NCI-H1105 treated with DMSO at 0.1 percent for 48 hours (cell line): ENCODE measurements around the gene PRKG1.

Experiments
- DNase-seq: peaks from one replicate; lab custom pipeline; 2025; lab: John Stamatoyannopoulos, UW

PRKG1 gene

DNA sequence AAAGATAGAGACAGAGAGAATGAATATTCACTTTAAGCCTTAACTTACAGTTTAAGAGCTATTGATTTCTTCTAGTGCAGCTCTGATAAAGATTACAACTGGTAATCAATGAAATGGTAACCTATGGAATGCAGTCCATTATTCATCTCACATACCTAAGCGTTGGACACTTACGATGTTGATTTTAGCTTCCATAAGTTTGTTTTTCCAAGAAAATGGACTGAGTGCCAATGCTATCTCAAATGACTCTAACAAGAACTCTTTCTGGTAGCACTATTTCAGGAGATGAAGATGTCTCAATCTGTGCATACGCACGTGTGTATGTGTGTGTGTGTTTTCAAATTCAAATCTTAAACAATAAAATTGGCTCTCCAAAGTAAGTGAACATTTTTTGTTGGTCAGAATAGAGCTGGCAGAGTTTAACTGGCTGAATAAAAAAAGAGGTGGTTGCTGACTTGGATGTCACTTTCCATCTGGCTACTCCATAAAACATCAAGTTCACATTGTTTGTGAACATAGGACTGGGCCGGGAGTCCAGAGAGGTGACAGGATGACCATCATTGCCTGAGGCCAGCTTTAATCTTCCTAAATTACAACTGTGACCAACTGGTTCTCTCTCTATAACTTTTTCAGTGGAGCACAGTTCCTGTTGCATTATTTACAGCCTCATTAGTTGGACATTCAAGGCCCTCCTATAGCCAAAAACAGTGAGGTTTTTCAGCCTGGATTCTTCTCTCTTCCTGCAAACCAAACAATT is 732.0 kb downstream of the PRKG1 start:
- no peak for DNase-seq

DNA sequence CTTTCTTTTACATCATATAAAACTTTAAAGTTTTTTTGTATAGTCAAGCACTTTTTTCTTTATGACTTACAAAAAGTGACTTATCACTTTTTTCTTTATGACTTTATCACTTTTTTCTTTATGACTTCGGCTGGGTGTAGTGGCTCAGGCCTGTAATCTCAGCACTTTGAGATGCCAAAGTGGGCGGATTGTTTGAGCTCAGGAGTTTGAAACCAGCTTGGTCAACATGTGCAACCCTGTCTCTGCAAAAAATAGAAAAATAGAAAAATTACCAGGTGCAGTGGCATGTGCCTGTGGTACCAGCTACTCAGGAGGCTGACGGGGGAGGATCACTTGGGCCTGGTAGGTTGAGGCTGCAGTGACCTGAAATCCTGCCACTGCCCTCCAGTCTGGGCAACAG is 733.9 kb downstream of the PRKG1 start:
- DNase-seq, result no peak

DNA sequence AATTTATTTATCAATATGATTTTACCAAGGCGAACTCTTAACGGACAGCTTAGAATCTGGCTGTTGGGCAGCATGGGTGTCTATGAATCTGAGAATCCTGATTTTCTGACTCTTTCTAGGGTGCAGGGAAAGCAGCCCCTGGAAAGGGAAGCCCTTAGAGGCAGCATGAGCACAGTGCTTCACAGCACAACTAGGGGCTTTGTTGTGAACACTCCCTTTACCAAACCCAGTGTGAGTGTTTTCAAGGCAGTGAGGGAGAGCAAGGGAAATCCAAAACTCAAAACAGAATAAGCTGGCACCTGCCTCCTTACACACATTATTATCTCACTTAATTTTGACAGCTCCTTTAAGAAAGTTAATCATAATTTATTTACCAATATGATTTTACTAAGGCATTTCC is 741.4 kb downstream of the PRKG1 start:
- DNase-seq, result no peak

DNA sequence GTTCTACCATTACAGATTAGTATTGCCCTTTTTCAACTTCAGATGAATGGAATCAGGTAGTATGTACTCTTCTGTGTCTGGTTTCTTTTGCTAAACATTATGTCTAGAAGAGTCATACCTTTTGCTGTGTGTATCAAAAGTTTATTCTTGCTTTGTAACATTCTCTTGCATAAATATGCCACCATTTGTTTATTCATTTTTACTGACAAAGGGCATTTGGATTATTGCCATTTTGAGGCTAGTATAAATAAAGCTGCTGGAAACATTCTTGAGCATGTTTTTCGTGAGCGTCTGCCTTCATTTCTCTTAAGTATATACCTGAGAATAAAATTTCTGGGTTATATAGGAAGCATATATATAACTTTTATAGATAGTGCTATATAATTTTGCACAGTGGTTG is 746.8 kb downstream of the PRKG1 start:
- no peak for DNase-seq

DNA sequence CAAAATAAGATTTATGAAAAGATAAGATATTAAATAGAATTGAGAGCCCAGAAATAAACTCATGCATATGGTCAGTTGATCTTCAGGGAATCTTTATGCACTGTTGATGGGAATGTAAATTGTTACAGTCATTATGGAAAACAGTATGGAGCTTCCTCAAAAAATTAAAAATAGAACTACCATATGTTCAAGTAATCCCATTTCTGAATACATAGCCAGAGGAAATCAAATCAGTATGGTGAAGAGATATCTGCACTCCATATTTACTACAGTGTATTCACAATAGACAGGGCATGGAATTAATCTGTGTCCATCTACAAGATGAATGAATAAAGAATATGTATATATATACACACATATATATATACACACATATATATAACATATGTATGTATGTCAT is 747.5 kb downstream of the PRKG1 start:
- DNase-seq, result no peak

DNA sequence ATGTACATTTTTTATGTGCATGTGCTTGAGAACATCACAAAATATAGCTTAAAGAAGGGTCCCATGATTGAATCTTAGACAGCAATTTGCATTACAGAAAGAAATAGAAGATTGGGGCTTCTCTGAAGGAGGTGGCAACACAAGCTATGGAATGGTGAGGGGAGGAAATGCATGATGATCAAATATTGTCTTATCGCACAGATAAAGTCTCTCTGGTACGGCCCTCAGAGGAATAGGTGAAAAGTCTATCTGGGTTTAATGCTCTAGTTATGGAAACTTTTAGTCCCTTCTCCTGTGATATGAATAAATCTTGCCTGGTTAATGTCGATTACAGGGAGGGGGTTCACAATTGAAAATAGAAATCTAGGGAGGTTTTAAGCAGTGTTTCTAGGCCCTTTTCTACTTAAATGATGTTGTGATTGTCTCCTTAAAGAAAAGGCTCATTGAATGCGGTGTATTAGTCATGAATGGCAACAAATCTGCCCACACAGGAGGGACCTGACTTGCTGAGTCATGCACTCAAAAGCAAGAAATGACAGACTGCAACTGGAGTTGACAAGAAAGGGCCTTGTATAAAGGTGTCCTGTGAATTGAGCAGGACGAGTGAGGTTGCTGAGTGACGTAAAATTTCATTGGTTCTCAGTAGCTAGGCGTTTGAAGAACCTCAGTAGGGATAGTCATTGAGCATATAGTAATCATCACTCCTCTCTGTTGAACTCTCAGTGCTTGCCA is 758.5 kb downstream of the PRKG1 start:
- DNase-seq, result no peak

DNA sequence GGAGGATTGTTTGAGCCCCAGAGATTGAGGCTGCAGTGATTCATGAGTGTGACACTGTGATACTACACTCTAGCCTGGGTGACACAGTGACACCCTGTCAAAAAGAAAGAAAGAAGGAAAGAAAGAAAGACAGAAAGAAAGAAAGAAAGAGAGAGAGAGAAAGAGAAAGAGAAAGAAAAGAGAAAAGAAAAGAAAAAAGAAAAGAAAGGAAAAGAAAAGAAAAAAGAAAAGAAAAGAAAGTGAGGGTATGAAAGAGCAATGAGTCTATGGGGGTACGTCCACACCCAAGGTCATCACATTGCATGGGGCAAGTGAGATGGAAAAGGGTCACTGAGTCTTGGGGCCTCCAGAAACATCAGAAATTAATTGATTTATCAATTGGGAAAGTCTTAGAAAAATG is 760.3 kb downstream of the PRKG1 start:
- DNase-seq, result no peak

DNA sequence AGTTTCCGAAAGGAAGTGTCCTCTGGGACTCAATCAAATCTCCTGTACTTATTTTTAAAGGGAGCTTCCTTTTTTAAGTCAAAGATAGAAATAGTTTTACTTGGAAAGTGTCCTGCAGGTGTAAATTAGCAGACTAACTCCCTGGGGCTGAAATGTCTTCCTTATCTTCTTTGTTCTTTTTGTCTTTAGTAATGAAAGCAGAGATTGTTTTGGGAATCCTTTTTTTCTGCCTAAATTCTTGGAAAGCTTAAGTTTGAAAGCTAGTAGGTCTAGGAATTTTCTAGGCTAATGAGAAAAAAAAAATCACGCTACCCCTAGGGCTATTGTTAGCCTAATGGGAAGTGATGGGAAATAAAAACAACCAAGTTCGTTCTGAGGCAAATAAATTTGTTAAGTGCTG is 764.2 kb downstream of the PRKG1 start:
- no peak for DNase-seq

DNA sequence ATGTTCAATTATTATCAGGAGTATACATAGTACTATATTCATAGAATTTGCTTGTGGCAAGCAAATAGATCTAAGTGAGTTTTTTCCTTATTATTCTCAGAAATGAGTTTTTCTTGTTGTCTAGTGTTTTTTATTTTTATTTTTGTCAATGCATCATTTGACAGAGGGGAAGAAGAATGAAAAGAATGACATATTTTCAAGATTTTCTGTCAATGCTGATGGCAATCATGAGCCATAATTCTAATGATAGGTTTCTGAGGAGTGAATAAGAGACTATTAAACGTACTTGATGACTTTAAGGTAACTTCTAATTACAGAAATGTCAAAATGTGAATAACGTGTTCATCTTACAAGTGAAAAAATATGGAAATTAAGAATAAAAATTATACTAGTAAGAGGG is 769.7 kb downstream of the PRKG1 start:
- DNase-seq, result no peak

DNA sequence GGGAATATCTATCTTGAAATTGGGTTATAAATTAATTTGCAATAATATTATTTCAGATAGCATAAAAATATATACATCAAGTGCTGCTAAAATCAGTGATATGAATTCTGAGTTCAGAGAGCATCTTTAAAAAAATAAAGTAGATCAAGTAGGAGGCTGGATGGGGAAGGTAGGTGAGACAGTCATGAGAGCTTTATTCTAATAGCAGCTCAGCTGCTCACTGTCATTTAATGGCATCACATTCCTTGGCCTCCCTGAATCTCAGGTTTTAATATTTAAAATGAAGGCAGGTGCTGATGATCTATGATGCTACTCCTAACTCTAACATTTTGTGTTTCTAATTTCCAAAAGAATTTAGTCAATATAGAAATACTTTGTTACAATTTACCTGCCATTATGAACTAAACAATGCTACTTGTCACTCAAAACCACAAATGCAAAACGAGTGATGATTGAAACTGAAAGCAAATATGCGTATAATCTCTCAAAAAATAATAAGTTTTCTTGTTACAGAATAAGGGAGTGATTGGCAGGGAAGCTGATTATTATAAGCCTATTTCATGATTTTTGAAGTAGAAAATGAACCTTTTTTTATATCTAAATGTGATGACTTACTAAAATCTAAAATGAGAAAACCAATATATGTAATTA is 772.7 kb downstream of the PRKG1 start:
- no peak for DNase-seq

DNA sequence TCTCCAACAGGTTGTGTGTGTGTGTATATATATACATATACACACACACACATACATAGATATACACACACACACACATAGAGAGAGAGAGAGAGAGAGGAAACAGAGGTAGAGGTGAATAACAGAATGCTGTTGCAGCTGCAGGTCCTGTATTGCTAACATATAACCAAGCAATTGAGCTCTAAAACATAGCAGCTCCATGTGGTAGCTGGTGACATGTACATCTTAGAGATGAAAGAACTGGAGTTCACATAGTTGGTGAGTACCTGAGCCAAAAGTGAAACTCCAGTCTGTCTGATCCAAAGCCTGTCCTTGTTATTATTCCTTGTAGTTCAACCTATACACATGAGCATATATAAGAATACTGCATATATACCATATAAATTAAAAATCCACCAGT is 778.0 kb downstream of the PRKG1 start:
- DNase-seq, result no peak

DNA sequence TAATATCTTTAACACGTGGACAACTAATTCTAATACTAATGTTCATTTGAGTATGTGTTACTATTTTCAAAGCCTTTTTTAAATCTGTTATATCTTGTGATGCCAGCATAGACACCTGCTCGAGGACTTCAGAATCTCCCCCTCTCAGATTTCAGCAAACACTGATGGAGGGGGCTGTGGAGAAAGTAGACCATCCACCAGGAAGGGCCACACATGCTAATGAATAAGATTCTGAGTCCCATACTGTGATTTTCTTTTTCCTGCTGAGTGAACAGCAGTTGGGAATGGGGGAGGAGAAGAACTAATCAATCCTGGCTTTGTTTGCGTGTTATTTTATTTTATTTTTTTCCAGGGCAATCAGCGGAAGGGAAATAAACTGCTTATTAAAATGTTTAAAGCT is 783.0 kb downstream of the PRKG1 start:
- DNase-seq, result no peak

DNA sequence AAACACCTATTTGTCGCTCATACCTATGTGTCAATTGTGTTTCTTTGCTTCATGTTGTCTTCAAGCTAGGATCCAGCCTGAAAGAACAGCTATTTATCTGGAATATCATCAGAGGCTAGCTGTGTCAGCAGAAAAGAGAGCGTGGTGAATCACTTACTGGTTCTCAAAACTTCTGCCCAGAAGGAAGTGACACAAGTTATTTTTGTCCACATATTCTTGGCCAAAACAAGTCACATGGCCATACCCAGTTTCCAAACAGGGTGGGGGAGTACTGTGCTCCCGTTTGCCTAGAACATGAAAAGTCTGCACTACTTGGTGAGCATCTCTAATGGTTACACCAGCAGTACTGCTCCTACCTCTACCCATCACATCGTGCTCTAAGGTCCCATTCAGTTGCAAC is 786.0 kb downstream of the PRKG1 start:
- no peak for DNase-seq

DNA sequence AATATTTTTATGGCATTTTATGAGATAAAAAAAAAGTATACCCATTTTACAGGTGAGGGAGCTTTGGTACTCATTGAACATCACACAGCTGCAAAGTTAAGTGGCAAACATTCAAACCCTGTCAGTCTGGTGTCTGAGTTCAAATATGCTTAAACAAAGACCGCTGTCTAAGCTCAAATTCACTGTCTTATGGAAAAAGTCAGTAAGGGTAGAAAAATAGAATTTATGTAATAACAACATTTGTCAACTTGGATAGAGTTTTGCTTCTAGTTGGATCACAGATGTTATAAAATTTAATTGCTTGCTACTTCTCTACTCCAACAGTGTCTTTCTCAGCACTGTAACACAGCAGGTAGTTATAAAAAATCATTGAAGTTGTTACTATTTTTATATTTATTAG is 786.8 kb downstream of the PRKG1 start:
- no peak for DNase-seq

DNA sequence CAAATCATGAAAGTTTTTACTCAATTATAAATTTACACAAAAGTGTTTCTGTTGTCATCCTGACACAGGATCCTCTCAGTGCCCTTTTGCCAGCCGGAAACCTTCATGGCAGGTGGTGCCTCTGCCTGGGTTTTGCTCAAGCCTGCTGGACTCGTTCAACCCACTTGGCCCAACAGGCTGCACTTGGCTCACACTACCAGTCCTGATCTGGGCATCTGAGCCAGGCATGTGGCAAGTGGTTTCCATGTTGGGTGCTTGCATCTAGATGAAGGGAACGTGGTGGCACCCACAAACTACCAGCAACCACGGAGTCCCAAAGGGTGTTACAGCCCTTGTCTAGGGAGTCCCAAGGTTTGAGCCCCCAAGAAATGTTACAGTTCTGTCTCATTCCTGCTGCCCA is 787.4 kb downstream of the PRKG1 start:
- no peak for DNase-seq

DNA sequence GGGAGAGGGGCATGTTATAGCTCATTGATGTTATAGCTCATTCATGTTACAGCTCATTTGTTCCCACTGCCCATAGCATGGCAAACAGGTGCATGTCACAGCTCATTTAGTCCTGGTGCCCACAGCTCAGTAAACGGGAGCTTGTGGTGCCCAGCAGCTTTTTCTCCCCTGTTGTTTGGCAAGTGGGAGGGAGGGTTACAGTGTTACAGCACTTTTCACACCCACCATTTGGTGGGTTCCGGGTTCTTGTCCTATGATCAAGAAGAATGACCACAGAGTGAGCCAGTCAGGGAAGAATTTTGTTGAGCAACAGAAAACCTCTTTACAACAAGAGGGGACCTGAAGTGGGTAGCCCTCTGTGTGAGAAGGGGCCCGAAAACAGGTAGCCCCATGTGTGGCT is 787.9 kb downstream of the PRKG1 start:
- no peak for DNase-seq

DNA sequence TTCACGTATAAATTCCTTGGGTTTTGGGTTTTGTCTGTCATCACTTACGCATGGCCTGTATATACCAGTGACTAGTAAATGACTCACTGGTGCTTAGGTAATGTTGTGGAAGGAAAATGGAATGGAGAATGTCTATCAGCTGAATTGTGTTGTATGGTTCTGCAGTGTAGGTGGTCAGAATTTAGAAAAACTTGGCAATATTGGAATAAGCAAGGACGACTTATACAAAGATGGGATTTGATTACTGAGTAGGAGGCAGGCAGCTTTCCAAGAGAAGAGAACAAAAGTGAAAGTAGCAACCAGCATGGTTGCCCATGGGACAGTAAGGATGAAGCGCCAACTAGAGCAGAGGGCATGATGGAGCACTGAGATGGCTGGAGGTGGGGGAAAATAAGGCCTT is 793.7 kb downstream of the PRKG1 start:
- no peak for DNase-seq

DNA sequence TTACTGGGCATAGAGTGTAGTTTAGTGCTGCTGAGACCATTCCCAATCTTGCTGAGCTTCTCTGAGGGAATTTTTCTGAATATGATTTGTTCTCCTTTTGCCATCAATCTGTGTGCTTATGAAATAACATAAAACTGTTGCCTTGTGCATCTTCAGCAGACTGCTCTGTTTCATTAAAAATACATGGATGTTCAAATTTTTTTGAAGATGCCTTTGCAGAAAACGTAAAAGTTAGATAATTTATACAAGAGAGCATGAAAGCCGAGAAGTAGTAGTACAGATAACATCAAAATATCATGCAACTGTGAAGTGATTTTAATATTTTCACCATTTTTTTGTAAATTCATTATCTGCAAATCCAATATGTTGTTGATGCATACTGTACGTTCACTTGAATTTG is 799.8 kb downstream of the PRKG1 start:
- DNase-seq, result no peak

DNA sequence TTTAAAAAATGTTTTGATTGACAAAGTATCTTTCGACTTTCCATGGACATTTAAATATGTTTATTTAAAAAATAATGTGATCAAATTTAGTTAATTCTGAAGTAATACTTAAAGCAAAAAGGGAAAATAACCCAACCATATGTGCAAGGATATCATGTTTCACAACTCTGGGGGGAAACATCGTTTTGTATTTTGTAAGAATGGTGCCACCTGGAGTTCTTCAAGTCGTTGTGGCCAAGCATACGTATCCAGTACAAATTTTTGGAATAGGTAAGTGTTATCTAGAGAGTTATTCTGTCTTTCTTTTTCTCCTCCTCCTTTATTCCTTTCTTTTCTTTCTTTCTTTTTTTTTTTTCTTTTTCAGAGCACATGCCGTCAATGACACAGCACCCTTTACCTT is 801.3 kb downstream of the PRKG1 start:
- DNase-seq, result no peak

DNA sequence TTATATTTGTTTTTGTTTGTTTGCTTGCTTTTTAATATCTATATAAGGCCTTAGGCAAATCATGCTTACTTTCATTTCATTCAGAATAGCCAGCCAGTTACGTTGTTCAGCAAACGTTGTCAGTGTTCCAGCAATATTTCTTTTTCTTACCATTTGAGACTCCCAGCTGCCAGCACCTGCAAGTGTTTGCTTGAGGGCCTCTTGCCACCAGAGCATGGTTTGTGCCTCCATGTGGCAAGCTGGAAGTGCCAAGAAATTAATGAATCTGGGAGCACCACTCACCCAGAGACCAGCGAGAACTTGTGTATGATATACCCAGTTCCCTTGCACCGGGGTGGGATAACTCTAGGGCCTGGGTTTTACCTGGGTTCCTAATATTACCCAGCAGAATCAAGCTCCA is 802.2 kb downstream of the PRKG1 start:
- no peak for DNase-seq

DNA sequence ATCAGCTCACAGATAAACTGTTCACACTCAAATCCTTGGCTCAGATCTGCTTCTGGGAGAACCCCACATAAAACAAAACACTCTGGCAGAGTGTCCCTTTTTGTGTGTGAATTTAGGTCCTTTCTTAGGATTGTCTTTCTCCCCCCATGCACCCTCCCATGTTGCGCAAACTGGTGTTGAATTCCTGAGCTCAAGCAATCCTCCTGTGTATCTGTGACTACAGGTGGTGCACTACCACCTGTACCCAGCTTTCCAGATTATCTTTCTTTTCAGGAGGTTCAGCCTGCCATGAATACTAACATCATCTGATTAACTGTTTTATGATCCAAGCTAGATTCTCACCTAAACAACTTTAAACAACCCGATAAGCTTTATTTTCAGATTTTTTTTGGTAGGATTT is 802.7 kb downstream of the PRKG1 start:
- no peak for DNase-seq

DNA sequence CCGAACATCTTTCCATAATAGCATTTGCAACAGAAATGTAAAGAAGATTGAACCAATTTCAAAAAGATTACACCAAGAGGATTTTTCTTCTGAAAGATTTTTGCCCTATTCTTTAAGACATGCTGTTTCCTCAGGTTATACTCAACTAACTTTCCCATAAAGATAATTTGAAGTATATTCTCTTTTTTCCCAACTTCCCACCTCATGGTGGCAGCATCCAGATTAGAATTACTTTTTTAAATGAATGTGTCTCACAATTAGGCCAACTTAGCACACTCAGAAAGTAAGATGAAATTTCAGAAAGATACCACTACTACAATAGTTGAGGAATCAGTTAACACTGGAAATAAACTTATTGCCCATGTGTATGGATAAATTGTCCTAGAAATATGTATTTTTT is 803.3 kb downstream of the PRKG1 start:
- DNase-seq, result no peak

DNA sequence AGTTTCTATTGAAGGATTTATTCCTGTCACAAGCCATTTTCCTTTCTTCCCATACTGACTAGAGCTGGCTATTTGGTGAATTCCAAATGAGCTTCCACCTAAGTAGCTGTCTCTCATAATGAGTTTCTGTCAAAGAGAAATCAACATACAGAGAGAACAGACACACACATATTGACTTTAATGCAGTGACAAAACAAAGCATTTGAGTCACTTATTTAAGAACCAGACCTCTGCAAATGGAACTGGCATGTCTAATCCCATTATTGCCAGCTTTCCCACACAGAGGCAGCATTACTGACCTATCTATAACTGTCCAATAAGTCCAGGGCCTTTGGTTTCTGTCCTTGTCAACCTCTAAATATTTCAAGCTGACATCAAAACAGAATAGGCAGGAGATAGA is 804.4 kb downstream of the PRKG1 start:
- no peak for DNase-seq
